ENCODE measurements around the gene TNFAIP2.
"Not testable (repeated sequence)": the region's sequence is repeated elsewhere in the genome, so short reads cannot be mapped to it uniquely, and the experiment has no call there.

DNA sequence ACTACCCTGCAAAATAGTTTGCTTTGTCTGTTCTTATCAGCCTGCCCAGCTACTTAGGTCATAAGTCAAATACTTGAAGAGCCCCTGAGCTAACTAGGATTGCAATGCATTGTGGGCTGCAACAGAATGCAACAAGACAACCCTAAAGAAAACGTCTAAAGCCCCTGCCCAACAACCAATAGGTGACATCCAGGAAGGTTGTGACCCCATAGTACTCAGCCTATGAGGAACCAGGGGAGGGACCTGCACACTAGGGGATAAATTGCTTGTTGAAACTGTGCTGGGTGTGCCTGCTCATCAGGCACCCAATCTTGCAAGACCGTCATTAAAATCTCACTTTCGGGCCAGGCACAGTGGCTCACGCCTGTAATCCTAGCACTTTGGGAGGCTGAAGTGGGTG, 52.9 kb downstream of the TNFAIP2 start:
- not testable (repeated sequence) for TF ChIP-seq CTCF, POLR2A (IDR thresholded peaks at IDR 0.05)

All from right lobe of liver (tissue), 4 donors.